ENCODE results near the gene HLA-DMB.

HLA-DMB gene

DNA sequence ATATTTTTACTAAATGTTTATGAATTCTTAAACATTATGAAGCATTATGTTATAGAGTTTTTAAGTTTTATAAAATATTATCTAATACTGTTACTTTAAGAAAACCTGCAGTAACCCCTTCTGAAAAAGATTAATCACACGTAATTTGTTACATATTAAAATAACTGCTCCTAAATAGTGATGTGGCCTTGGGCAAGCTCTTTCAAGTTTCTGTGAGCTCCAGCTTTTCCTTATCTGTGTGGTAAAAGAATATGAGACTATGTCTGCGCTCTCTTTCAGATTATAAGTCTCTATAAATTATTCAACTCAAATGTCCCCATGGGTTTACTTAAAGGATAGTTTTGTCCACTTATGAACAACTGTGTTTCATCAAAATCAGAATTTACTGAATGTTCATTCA, 31.9 kb downstream of the HLA-DMB start:
- DNase-seq (ENCODE audit: low read depth in 1 of 2, low spot score in 1 of 2) = no peak

DNA sequence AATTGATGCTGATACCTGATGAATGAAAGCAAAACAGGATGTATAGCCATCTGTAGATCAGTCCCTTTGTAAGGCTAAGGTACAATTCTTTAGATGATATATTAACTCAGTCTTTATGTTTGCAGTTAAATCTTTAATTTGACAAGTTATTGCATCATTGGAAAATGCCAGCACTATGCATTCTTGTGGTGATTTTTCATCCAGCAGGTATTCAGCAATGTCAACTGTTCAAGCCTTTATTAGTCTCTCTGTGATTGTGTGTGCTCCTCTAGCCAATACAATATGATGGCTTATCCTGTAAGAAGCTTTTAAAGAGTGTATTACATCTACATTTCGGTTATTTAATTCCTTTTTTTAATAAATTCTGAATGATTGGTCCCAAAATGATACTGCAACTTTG, 34.3 kb downstream of the HLA-DMB start:
- DNase-seq (ENCODE audit: low read depth in 1 of 2, low spot score in 1 of 2) = no peak

DNA sequence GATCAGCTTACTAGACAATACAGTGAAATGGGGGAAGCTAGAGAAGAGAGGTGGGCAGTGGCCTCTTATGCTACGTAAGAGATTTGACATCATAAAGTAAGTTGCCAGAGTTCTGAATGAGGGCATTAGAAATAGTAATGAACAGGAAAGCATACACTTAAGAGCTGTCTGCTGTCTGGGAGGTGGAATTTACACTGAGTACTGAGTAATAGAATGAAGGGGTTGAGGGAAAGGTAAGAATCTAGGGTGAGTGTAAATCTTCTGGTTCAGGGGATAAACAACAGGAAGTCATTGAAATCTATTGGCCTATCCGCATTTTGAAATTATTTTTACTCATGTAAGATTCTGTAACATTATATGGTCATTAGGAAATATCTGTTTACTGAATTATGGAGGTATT, 35.8 kb downstream of the HLA-DMB start:
- DNase-seq (ENCODE audit: low read depth in 1 of 2, low spot score in 1 of 2) = no peak

DNA sequence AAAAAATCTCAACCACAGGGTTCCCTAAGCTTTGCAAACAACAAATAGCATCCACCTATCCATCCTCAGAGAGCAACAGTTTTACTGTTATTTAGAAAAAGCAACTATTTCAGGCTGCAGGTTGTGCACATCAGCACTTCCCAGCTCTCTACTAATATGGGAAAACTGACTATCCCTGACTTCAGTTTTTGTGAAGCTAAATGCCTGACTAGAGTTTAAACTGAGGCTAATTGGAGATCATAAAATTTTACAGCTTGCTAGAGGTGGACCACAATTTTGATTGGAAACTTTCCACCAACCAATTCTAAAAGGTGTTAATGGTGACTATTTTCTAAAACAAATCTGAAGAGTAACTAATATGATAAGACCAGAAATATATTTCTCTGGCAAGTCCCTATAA, 36.9 kb downstream of the HLA-DMB start:
- DNase-seq (ENCODE audit: low read depth in 1 of 2, low spot score in 1 of 2) = no peak

DNA sequence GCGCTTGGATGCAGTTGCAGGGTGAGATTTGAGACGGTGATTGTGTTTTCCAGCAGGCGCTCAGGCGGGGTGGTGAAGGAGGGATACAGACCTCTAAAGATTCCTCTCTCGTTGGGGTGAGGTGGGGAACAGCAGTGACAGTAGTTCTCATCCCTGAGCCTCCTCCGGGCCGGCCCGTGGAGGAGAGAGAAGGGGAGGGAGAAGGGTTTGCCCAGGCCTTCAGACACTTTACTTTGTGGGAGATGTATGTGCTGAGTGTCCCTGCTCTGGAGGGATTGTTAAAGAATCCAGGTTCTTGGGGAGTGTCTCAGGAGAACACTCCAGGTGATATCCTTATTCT, 45.9 kb downstream of the HLA-DMB start:
- no peak for DNase-seq (ENCODE audit: low read depth in 1 of 2, low spot score in 1 of 2)

DNA sequence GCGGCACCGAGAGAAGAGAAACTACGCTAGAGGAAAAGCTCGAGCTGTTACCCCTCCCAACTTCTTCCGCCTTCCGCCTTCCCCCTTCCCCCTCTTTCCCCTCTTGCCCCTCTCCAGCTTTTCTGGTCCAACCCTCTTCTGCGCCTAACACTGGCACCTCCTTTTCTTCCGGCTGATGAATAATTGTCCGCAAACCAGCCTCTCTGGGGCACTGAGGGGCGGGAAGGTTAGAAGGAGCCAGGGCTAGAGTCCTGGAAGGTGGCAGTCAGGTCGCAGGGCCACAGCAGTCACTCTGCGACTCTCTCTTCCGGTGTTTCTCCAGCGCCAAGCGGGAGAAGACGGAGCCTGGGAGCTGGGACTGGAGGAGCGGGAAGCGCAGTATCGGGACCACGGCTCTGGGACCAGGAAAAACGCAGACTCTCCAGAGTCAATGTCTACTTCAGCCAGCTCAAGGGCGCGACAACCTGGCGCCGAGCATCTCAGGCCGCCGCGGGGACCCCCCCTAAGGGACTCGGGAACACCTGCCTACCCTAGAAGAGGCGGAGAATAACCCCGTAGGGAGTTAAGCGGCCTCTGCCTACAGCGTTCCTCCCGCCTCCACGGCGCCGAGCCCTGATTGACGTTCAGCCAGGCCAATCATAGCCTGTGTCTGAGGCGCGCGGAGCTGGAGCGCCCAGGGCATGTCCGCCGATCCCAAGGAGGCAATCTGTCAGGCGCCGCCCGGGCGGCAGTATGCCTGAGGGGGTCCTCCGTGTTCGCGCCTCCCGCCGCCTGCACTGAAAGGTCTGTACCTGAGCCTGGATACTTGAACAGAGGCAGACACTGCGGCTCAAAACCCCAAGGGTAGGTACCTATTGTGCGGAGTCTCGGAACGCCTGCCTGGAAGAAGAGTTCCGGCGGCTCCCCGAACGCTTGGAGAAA, 46.5 kb downstream of the HLA-DMB start:
- DNase-seq (ENCODE audit: low read depth in 1 of 2, low spot score in 1 of 2) = peak; percentile 86 to 91

DNA sequence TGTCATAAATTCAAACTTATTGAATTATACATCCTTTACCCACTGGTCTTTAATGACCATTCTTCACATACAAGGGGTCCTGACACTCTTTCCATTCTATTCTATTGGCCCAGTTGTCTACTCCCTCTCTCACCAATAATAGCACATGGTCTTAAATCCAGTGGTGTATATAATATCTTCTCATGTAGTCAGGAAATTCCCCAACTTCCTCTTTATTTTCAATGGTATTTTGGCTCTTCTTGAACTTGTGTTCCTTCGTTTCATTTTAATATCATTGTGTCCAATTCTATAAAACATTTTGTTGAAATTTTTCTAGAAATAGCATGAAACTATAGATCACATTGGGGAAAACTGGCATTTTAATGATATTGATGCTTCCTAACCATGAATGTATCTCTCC, 50.0 kb downstream of the HLA-DMB start:
- no peak for DNase-seq (ENCODE audit: low read depth in 1 of 2, low spot score in 1 of 2)

DNA sequence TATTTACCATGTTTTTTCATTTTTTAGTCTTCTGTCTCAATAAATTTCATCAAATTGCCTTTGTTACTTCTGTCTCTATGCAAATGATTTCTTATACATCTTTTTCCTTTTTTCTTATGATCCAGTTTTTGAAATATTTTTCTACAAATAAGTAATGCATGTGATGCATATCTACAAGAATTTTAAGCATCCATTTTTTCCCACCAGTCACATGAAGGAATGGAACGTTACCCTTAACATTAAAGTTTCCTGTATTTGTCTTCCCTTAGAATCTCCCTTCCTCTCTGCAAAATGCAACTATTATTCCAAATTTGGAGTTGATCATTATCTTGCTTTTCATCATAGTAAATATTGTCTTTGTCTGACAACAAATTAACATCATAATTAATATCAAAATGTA, 51.3 kb downstream of the HLA-DMB start:
- DNase-seq (ENCODE audit: low read depth in 1 of 2, low spot score in 1 of 2) = no peak

DNA sequence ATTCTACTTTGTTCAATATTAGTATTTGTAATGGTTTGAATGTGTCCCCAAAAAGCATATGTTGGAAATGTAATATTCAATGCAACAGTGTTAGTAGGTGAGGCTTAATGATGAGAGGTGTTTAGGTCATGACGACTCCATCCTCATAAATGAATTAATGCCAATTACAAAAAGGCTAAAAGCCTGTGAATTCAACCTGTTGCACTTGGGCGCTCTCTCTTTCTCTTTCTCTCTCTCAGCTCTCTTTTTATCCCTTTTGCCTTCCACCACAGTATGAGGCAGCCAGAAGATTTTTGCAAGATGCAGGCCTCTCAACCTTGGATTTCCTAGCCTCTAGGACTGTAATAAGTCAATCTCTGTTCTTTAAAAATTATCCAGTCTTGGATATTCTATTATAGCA, 52.3 kb downstream of the HLA-DMB start:
- no peak for DNase-seq (ENCODE audit: low read depth in 1 of 2, low spot score in 1 of 2)

DNA sequence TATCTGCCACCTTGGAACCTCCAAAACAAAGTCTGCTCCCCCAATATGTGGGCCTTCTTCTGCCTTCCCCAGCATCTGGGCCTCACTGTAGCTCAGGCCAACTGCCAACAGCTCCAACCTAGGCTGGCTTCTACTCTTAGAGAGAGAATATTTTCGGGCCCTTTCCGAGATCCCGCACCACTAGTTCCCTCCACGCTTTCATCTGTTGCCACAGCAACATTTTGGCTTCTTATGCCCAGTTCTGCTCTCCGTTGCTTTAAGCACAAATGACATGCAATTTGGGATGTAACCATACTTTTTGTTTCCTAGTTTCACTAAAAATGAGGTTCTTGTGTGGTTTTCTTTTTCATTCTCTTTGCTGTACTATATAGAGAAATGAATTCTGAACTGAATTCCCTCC, 53.2 kb downstream of the HLA-DMB start:
- DNase-seq (ENCODE audit: low read depth in 1 of 2, low spot score in 1 of 2) = no peak

DNA sequence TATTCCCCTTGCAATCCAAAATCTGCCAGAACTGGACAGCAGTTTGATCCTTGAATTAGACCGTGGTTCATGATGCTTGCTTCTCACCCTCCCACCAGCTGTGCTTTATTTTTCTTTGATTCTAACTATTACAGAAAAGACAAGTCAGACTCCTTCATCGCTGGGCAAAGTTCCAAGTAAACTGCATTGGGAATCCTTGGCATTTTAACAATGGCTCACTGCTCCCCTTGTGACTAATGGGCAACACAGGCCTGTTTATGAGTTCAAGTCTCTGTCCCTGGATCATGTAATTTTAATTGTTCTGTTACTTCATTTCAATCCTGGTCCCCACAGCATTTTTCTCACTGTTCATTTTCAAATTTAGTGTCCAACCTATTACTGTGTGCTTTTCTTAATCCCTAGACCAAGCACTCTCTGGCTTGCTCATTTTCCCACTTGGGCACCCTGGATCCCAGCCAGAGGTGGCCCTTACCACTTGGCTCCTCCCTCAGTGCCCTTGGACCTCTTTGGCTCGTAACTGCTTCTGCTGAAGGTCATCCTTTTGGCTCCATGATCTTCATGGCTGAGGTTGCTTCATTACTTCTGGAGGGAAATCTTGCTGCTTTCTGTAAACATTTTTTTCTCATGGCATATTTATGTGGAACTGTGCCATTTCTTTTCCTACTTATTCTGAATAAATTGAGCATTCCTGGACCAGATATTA, 54.0 kb downstream of the HLA-DMB start:
- no peak for DNase-seq (ENCODE audit: low read depth in 1 of 2, low spot score in 1 of 2)

DNA sequence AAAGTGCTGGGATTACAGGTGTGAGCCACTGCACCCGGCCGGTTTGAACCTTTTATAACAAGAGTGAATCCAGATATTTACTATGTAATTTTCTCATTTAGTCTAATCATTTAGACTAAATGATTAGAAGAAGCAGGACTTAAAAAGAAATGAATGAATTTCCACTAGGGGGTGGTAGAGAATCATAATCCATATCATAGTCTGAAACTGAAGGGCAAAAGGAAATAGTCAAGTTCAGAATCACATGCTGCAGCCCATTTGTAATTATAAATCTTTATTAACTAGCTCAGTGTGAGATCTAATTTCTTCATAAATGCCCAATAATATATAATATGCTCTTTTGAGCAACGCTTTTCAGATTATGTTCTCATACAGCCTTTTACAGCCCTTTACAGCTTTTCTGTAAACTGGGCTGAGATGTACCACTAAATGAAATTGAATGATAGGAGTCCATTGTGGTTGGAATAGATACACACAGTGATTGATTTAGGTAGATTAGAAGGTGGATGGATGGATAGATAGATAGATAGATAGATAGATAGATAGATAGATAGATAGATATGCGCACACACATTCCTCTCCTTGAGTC, 55.0 kb downstream of the HLA-DMB start:
- no peak for DNase-seq (ENCODE audit: low read depth in 1 of 2, low spot score in 1 of 2)

Data from activated T-helper 1 cell treated with anti-CD3 and anti-CD28 coated beads, Interleukin-2, amount 50 U/mL, for 16 hours (primary cell).